Stimulated activated CD4-positive, alpha-beta T cell treated with anti-CD3 and anti-CD28 coated beads, Interleukin-15, amount 100 ng/mL, for 24 hours (primary cell): ENCODE results near the gene G6PD.

Source experiments
- DNase-seq: peaks from one replicate; pipeline ENCODE4 v3.0.0-alpha.2; 2020

G6PD gene

DNA sequence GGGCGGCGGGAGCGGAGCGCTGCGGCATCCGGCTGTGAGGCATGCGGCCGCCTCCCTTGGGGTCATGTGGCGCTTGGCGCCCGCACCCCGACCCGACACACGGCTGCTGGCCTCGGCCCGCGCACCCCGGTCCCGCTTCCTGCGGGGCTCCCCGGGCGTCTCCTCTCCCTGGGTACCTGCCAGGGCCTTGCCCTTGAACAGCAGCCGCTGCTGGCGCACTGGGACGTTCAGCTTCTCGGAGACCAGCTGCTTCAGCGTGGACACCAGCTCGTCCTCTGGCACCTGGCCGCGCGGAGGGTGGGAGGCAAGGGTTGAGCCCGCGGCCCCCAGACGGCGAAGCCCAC, 60.6 kb downstream of the G6PD start:
- DNase-seq = peak; percentile 44

DNA sequence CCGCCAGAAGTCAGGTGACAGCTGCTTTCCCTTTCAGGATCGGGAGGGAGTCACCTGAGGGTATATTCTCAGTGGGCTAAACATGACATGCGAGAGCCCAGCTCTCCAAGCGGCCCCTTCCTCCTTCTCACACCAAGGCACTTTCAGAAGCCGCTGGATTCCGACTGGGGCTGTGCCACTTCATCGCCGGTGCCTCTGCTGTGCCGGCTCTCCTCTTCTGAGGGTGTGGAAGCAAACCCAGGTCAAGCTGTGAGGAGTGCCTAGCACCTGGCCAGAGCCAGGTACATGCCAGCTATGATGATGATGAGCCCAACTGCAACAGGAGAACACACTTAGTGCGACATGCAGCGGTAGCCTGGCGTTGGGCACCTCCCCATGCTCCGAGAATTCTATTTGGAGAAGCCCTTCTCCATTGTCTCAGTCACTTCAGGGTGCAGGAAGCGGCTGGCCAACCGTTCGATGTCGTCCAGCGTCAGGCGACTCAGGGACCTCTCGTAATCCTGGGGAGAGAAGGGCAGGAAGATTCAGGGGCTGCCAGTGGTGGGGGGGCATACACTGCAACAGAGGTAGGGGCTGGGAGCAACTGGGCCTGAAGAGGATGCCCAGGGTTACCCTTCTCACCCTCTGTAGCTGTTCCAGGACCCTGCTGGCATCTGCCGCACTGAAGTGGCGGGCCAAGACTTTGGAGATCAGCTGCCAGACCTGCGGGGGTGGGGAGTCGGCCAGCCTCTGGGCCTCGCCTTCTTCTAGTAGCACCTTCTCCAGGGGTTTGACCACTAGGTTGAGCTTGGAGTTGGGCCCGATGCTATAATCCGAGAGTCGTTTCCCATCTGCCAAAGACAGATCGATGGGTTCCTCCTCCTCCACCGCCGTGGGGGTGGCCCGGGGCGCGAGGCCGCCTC, 61.2 kb downstream of the G6PD start:
- DNase-seq = no peak

DNA sequence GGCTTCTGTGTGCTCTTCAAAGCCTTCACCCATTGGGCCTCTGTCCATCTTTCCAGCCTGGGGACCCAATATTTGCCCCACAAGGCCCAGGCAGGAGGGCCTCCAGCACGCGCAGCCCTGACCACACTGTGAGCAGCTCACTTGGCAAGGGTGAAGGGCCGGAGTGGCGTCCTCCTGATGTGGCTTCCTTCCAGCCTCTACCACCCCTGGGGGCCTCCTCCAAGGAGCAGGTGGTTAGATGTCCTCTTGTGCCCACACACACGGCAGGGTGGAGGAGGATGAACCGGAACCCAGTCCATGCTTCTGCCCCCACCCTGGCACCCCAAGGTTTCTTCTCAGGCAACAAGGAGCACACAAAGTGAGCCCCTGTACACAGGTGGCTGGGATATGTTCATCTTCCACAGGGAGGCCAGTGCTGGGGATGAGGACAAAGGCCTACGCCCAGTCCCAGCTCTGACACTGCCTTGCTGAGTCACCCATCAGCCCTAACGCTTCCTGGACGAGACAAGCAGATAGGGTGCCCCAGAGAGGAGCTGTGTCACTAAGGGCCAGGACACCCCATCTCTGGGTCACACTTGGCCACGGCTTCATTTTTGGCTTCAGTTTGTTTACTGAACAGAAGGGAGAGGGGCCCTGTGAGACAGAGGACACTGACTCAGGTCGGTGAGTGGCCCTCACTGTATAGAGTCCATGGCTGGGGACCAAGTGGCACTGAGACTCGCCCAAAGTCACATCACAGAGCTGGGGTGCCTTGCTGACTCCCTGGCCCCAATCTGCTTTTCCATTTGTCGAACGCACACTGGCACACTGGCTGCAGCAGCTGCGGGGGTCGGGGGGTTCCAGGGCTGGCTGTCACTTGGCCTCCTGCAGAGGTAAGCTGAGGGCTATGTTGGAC, 62.1 kb downstream of the G6PD start:
- no peak for DNase-seq

DNA sequence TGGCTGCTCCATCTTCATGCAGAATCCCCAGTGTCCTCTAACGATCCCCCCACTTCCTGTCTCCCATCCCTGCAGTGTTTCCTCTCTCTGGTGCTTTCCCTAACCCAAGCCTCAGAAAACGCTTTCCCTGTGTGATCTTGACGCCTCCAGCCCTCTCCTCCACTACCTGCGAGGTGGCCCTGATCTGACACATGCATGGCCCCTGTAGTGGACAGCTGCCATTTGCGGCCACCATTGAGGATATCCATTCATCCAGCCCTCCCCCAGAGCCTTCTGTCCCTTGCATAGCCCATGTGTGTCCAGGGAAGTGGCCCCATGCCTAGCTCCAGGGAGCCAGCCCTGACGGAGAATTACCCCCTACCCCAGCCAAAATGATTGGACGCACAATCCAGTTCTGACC, 63.3 kb downstream of the G6PD start:
- DNase-seq = no peak

DNA sequence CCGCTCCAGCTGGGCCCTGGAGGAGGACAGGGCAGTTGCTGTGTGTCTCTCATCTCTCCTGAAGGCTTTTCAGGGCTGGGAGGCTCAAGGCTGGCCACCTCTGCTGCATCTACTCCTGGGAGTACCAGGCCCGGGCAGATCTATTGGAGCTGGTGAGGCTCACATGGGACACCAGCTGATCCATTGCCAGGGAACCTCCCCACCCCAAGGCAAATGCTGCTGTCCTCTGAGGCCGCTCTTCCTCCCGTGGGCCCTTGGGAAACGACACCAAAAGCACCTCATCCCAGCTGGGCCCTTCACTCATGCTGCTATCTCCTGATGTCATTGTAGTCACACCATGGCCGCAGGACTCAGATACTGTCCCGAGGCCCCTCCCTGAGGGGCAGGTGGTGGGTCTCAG, 63.9 kb downstream of the G6PD start:
- DNase-seq = no peak

DNA sequence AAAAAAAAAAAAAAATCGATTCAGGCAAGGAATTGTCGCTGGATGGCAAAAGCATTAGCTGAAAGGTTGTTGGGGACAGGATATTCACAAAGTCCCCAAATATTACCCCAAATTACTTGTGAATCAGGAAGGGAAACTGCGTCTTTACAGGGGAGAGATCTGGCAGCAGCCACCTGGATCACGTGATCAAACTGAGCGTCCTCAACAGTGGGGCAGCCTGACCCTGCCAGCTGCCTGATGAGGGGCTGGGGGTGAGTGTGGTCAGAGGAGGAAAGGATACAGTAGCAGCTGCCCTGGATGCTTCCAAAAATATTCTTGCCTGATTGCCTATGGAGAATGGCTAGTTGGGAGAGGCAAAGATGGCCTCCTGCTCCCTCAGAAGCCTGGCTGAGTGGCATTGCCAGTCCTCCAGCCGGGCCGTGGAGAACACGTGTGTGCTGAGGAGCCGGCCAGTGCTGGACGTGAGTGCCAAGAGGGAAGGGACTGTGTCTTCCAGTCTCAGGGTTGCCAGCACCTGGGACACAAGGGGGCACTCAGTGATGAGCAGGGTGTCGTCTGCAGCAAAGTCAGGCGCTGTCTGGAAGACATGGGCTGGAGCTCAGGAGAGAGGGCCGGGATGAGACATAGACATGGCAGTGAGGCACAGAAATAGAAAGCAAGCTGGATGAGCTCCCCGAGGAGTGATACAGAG, 64.6 kb downstream of the G6PD start:
- no peak for DNase-seq
